ENCODE measurements around the gene MZT2B.
"Not testable (repeated sequence)": the region's sequence is repeated elsewhere in the genome, so short reads cannot be mapped to it uniquely, and the experiment has no call there.

MZT2B gene, protein sequence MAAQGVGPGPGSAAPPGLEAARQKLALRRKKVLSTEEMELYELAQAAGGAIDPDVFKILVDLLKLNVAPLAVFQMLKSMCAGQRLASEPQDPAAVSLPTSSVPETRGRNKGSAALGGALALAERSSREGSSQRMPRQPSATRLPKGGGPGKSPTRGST

DNA sequence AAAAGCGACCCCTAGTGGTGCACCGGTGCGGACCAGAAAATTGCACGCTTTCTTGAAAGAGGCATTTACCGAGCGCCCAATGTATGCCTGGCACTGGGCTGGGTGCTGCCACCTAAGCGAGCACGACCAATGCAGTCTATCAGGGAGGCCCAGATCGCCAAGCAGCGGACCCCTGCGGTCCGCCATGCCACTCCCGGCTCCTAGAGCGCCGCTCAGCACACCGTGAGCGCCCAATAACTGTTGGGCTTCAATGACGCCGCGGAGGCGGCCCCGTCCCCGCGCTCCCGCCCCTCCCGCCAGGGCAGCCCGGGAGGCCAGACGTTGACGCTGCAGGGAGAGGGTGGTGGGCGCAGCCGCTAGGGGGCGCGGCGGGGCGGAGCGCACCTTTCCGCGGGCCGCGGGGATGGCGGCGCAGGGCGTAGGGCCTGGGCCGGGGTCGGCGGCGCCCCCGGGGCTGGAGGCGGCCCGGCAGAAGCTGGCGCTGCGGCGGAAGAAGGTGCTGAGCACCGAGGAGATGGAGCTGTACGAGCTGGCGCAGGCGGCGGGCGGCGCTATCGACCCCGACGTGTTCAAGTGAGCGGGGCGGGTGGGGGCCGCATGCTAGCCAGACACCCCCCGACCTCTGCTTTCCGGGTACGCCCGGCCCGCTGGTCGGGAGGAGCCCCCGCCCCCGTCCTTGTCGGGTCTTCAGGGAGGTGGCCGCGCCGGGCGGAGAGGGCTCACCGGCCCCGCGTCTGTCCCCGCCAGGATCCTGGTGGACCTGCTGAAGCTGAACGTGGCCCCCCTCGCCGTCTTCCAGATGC lies at the start of gene MZT2B:
MZT2B (plus strand) TSS at position 383 of the 803 bp plus-strand sequence; CDS start at position 404, 21 bp downstream.
- DNase-seq (ENCODE audit: extremely low read depth in 1 of 2, low read depth in 1 of 2), result peak; percentile 76 to 78

DNA sequence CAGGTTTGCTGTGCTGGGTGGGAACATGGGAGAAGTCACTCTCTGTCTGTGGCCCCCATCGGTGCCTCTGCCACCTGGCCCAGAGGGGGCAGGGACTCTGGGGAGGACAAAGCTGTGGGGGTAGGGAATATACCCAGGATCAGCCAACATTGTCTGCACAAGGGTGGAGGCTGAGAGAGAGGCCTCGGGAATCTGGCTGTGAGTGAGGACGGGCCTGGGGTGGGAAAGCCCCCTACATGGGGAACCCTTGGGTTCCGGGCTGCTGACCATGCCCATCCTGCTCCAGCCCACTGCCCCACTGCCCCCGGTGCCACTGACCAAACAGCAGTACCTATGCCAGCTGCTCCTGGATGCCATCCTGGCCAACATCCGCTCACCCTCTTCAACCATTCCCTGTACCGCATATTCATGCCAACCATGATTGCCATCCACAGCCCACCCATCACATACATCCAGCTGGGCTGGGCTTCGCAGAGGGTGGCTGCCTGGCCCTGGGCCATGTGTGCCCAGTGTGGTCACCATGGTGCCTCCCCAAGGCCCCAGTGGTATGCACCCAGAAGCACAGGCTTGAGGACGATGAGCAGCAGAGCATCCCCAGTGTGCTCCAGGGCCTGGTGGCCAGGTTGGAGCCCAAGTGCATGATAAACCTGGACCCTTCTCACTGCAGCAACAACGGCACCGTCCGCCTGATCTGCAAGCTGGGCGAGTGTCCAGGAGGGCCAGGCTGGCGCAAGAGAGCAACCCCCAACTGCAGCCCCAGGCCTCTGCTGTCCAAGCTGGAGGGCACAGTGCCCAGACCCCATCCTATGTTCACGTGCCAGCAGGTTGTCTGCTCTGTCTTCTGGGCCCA lies 46.1 kb upstream of the MZT2B start:
- DNase-seq (ENCODE audit: extremely low read depth in 1 of 2, low read depth in 1 of 2), result no peak

DNA sequence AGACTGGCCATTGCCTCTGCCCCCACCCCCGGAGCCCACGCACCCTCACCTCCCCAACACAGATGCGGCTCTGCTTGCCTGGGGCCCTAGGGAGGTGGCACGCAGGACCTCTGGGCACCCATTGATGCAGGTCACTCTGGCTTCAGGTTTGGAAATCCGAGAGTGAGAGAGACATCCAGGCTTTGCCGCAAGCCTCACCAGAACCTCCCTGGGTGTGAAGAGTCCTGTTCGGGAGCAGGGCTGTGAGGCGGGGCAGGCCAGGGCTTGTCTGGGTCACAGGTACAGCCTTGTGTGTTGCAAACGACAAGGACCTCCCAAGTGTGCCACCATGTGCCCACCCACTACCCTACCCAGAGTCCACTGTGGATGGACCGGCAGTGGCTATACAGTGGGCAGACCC lies 45.5 kb upstream of the MZT2B start:
- not testable (repeated sequence) for DNase-seq (ENCODE audit: extremely low read depth in 1 of 2, low read depth in 1 of 2)

DNA sequence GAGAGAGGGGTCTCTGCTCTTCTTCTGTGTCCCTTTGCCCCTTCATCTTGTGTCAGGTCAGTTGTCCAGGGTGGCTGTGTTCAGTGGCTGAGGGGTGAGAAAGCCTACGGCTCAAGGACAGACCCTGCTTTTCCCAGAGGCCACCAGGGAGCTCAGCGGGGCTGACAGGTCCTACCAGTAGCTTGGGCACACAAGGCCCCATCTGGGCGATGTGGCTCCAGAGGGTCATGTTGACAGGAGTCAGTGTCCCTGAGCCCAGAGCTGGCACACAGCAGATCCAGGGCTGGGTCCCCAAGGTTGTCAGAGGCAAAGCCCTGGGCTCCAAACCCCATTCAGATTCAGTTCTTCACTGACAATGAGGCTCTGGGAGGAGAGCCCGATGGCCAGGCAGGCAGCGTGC lies 44.9 kb upstream of the MZT2B start:
- not testable (repeated sequence) for DNase-seq (ENCODE audit: extremely low read depth in 1 of 2, low read depth in 1 of 2)

DNA sequence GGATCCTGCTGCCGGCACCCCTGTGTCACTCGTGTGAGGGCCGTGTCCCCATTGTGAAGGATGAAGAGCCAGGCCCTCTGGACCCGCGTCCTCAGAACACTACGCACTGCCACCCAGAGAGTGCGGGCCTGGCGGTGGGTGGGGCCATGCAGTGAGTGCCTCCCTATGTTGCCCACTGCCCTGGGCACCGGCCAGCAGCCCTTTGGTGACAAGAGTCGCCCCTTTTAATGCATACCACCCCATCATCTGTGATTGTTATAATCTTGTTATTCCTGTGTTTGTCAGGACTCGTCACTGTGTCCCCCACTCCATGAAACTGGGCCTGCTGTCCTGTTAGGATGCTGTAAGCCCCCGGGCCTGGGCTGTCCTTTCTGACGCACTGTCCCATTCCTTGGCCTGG lies 43.7 kb upstream of the MZT2B start:
- DNase-seq (ENCODE audit: extremely low read depth in 1 of 2, low read depth in 1 of 2), result not testable (repeated sequence)

DNA sequence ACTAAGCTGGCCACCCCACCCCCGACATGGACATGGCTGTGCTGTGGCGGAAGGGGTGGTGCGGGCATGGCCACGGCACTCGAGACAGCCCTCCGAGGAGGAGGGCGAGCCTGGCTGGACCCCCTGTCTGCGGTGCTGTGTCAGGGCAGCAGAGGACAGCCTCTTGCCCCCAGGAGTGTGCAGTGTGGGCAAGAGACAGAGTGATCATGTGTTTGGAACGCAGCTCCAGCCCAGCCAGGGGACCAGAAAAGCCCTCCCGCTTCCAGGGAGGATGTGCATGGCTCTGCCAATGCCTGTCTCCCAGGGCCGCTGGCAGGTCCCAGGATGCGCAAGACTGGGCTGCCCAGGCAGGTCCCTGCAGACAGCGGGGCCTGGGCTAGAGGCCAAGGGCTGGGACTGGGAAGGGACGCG lies 43.2 kb upstream of the MZT2B start:
- DNase-seq (ENCODE audit: extremely low read depth in 1 of 2, low read depth in 1 of 2), result not testable (repeated sequence)

DNA sequence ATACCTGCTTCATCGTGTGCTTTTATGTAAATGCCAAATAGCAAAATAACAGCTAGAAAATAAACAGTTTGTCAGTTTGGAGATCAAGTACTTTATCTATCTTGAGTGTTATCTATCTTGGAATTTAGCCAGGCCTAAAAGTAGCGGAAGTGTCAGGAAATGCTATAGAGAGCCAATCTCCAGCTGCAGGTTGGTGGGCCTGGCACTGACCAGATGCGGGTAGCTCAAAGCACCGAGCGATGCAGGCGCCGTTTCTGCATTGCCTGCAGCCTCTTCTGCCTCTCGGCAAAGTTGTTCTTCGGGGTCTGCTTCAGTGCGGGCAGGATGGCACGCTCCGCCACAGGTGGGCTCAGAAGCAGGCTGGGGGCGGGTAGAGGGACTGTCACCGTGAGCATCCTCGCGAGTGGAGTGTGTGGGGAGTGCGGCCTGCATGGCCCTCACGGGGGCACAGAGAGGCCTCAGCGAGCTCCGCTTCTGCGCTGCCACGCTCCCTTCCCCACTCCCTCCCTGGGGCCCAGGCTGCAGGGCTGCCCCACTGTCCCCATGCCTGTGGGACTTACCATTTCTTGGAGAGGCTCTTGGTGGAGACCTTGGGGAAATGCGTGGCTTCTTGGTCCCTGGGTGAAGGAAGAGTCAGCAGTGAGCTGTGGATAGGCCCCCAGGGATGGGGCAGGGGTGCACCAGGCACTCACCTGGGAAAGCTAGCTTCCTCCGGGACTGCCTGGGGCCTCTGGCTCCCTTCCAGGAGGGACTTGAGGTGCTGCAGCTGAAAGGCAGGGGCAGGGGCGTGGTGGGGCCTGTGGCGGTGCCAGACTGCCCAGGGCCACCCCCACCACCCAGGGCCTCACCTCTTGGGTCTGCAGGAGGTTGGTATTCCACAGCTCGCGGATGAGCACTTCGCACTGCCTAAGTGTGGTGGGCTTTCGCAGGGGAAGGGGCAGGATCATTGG lies 42.5 kb upstream of the MZT2B start:
- not testable (repeated sequence) for DNase-seq (ENCODE audit: extremely low read depth in 1 of 2, low read depth in 1 of 2)

DNA sequence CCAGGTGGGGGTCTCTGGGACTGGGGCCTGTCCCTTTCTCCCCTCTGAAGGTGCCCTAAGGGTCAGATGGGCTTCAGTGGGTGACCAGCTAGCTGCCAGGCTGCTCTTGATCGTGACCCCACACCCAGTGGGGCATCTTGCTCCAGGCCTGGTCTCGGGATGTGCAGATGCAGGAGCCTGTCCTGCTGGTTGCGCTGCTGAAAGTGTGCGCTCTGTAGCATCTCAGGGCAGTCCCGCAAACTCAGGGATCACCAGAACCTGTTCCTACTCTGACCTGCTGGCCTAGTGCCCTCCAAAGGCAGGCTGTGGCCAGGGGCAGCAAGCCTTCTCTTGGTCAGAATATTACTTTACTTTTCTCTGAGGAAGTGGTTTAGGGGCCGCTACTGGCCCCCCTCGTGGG lies 41.5 kb upstream of the MZT2B start:
- DNase-seq (ENCODE audit: extremely low read depth in 1 of 2, low read depth in 1 of 2), result not testable (repeated sequence)

DNA sequence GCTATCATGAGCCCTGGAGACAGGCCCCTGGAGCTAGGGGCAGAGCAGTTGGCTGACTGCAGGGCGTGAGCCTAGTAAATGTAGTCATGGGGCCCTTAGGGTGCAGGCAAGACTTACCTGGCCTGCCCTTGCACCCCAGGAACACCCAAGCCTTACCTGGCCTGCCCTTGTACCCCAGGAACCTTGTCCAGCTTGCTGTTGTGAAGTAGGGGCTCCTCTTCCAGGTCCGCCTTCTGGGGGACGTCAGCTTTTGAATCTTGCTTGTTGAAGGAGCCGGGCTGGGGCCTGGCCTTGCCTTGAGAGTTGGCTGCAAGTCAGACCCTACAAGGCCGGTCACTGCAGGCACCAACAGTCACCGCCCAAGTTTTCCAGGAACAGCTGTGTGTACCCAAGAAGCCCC lies 41.1 kb upstream of the MZT2B start:
- not testable (repeated sequence) for DNase-seq (ENCODE audit: extremely low read depth in 1 of 2, low read depth in 1 of 2)

DNA sequence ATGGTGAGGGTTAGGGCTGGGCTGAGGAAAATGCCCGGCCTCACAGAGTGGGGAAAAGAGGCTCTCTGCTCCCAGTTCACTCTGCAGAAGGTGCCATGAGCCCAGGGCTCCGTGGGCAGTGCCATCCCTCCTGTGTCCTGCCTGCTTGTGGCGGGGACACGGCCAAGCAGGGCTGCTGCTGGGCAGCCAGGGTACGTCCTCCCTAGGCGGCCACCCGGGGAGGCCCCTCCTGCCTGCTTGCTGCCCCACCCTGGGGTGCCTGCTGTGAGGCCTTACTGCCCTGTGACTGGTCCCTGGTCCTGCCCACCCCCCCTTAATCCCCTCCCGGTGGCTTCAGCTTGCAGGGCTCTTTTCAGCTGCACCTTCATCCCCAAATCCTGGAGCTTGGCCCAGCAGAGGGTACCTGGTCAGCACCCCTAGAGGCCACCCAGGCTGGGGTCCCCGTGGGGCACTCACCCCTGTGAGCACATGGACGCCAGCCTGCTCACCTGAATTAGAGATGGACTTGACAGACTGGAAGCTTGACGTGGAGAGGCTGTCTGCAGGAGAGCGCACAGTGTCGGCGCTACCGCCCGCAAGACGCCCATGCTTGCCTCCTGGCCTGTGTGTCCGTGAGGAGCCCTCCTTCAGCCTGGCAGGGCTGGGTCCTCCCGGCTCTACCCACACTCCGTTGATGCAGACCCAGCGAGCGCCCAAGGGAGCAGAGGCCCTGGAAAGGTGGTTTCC lies 40.3 kb upstream of the MZT2B start:
- not testable (repeated sequence) for DNase-seq (ENCODE audit: extremely low read depth in 1 of 2, low read depth in 1 of 2)

DNA sequence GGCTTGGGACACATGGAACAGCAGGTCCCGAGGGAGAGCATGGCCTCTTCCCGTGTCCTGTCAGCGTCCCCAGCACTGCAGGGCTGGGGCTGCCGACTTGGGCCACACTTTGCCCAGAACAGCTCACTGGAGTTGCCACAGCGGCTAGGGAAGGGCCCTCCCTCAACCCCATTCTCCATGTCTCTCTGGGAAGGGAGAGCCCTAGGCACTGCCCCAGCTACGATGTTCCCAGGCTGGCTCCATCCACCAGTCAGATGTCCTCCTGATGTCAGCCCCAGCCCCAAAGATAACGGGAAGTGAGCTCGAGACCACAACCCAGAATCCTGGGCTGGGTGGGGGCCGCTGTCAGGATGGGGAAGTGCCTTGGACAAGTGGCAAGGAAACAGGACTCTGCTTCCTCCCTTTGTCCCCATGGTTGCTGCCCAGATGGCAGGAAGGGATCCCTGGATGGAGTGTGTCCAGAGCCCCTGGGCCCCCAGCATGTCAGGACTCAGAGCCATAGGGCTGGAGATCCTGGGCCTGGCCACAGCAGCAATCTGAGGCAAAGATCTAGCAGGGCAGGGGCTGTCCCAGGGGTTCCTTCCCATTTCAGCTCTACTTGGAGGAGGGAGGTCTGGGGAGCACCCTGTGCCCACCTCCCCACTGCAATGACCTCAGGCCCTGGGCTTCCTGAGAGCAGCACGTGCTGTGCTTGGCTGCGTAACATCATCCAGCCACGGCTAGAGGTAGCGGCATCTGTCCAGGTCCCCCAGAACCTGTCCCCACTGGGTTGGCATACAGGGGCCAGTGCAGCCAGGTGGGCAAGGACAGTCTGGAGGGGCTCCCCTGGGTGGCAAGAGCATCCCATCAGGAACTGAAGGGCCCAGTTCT lies 39.4 kb upstream of the MZT2B start:
- not testable (repeated sequence) for DNase-seq (ENCODE audit: extremely low read depth in 1 of 2, low read depth in 1 of 2)

DNA sequence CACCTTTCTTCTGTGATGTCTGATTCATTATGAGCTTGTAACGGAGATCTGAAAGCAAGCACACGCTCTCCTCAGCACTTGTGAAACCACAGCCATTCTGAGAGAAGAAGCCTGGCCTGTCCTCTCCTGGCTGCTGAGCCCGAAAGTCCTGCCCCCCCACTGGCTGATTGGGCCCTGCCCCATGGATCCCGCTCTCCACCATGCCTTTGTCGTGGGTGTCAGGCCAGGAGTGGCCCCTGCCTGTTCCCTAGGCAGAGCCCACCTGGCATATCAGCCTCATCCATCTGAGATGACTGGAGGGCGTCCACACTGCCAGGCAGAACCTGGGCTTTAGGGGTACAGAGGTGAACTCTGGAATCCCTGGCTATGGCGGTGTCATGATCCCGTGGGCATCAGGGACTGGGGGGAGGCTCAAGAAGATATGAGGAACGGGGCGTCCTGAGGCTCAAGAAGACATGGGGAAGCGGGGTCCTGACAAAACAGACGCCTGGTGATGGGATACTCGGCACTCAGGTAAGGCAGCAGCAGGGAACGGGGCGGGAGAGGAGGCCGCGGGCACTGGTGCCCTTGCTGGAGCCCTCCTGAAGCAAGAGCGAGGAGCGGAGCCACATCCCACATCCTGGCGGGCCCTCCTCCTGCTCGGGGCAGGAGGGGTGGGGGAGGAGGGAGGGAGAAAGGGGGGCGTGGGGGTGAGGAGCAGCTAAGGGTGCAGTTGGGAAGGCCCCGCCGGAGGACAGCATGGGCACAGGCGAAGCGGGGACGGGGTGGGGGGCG lies 38.6 kb upstream of the MZT2B start:
- not testable (repeated sequence) for DNase-seq (ENCODE audit: extremely low read depth in 1 of 2, low read depth in 1 of 2)

DNA sequence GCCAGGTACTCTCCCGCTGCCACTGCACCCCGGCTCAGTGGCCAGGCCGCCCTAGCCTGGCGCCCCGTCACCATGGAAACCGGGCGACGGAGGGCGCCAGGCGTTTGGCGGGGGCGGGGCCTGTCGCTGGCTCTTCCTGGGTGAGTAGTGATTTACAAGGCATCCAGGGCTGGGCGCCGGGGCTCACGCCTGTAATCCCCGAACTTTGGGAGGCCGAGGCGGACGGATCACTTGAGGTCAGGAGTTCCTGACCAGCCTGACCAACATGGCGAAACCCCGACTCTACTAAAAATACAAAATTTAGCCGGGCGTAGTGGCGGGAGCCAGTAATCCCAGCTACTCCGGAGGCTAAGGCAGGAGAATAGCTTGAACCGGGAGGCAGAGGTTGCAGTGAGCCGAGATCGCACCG lies 37.1 kb upstream of the MZT2B start, which contains the start of gene CCDC74B:
CCDC74B (minus strand) TSS at position 107 of the 409 bp plus-strand sequence. CDS start 116 bp downstream, outside the sequence.
- peak; percentile 26 to 33 for DNase-seq (ENCODE audit: extremely low read depth in 1 of 2, low read depth in 1 of 2)

DNA sequence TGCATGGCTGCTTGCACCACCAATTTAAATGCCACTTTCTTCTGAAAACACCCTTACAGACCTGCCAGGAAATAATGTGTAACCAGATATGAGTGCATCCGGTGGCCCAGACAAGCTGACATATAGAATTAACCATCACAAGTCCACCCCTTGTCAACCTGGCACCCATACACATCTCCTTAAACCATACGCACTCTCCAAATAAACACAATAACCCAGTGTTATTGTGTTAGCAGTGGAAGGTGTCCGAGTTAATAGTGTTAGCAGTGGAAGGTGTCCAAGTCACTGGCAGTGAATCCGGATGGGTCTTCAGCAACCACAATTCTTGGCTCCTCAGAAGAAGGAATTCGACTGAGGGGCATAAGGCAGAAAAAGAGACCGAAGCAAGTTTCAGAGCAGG lies 33.5 kb upstream of the MZT2B start:
- not testable (repeated sequence) for DNase-seq (ENCODE audit: extremely low read depth in 1 of 2, low read depth in 1 of 2)

DNA sequence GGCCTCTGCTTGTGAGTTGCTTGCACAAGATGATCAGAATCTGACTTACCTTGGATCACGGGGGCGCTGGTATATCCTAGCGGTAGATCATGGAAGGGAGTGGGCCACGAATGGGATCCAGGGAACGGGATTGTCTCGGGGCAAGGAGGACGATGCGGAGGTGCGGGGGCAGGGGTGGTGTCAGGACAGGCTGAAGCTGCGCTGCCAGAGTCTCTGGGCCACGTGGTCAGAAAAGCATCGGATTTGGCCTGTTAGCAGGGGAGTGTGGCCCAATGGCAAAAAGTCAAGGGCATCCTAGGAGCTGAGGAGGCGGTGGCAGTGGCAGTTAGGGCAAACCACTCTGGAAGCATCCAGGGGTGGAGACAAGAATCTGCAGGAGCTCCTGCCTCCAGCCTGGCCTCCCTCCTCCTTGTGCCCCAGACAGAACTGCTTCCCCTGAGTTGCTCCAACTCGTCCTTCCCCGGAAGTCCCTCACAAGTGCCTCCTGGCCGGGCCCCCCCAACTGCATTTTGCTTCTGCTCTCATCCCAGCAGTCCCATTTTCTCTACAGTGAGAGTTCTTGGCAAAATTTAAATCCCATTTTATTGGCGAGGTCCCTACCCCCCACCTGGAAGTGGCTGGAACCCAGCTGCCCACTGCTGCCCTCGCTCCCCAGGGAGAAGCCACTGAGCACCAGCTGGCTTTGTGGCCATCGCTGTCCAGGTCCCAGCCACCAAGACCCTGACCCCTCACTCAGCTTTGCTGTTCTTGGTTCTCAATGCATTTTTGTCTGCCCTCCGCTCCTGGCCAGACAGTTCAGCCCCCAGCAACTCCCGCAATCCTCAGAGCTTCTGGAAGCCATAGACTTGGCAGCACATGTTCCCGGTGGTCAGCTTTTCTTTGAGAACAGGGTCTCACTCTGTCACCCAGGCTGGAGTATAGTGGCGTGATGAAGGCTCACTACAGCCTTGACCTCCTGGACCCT lies 31.6 kb upstream of the MZT2B start:
- no peak for DNase-seq (ENCODE audit: extremely low read depth in 1 of 2, low read depth in 1 of 2)

DNA sequence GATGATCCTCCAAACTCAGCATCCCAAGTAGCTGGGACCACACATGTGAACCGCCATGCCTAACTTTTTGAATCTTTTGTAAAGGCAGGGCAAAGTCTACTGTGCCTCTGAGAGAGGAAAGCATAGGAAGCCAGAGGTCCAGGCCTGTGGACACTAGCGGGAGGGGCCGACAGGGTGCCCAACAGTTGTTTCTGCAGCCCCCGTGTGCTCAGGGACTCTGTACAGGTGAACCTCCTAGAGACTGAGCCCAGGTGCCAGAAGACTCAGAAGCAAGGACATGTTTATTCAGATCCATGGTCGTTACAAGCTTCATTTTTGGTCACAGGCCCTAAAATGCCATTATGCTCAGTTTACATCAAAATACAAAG lies 30.9 kb upstream of the MZT2B start:
- DNase-seq (ENCODE audit: extremely low read depth in 1 of 2, low read depth in 1 of 2), result not testable (repeated sequence)

All from stimulated activated CD8-positive, alpha-beta memory T cell treated with anti-CD3 and anti-CD28 coated beads, Interleukin-7, amount 100 ng/mL, for 48 hours (primary cell).